MM.1S (cell line): ENCODE results near the gene TTLL5.

Source experiments
- CTCF ChIP-seq: fragments of 300-600 bp; sonication (generic); IDR thresholded peaks from 2 replicates; pipeline ENCODE4 v1.5.1; 2016; ENCODE audit warnings: antibody characterized with exemption, low read length, mixed read lengths
- EZH2phosphoT487 ChIP-seq: fragments of 300-600 bp; sonication (generic); IDR thresholded peaks from 2 replicates; pipeline ENCODE4 v1.6.1; 2018; ENCODE audit warnings: antibody characterized with exemption, low read length

- TF ChIP-seq EZH2phosphoT487 (no peak), CTCF (no peak)
These were observed 56.7 kb downstream of the TTLL5 start for GRCh38 chr14:75717729-75718128.
